Measurements from ENCODE around the gene NID2. TPM values are rescaled to one million over a fixed set of nuclear protein-coding genes. Genes with fewer than 3 reads are reported as not detected.

The NID2 gene
- total RNA-seq, 1 donor from 2014 or later: 35.2 TPM

- no peaks in the 10 kb centered on the region for H3K27me3 ChIP-seq (ENCODE audit: low read depth)
- intact Hi-C loops (cut with micrococcal nuclease): no loop called here
- H3K4me1 ChIP-seq: peaks cover 80% of the 10 kb centered on the region
- peak overlapping the region; percentile 86 for H3K27ac ChIP-seq (replicated peaks)
- TF ChIP-seq CTCF (IDR thresholded peaks at IDR 0.05; ENCODE audit: borderline replicate concordance): no peak
- no peak for DNase-seq
- peaks cover 25% of the 10 kb centered on the region for H3K36me3 ChIP-seq
- peak overlapping the region; percentile 40 for H3K4me3 ChIP-seq
- H3K9me3 ChIP-seq (replicated peaks): no peaks in the 10 kb centered on the region
Measured at GRCh38 chr14:52053044-52053443, 15.8 kb downstream of the NID2 start.

DNA sequence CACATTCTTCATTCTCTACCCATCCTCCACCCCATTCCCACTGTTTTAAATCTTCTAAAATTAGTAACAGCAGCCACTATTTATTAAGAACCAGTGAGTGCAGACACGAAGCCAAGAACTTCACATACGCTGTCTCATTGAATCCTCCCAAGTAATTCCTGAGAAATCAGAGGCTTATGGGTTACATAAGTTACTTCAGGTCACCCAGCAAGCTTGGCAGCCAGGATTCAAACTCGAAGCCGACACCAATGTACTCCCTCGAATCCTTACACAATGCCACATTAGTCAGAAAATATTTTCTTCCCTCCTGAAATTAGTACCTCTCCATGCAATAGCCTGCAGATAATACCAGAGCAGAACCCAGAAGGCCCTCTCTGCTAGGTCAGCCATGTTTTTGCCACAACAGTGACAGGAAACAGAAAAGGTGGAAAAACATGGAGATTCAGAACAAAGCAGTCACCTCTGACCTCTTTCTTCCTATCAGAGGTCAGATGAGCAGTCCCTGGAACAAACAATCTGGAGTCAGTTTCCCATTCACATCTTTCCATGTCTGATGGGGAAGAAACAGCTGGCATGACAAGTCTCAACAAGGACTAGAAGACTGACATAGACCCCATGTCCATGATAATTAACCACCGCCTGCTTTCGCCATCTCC is 16.4 kb downstream of the NID2 start:
- H3K27me3 ChIP-seq (ENCODE audit: low read depth): no peaks in the 10 kb centered on the region
- peaks cover 84% of the 10 kb centered on the region for H3K4me1 ChIP-seq
- no peak for TF ChIP-seq CTCF (IDR thresholded peaks at IDR 0.05; ENCODE audit: borderline replicate concordance)
- peak overlapping the region; percentile 40 for H3K4me3 ChIP-seq
- intact Hi-C loops (cut with micrococcal nuclease): no loop called here
- no peaks in the 10 kb centered on the region for H3K9me3 ChIP-seq (replicated peaks)
- DNase-seq: no peak
- peak overlapping the region; percentile 86 for H3K27ac ChIP-seq (replicated peaks)
- peaks cover 20% of the 10 kb centered on the region for H3K36me3 ChIP-seq

DNA sequence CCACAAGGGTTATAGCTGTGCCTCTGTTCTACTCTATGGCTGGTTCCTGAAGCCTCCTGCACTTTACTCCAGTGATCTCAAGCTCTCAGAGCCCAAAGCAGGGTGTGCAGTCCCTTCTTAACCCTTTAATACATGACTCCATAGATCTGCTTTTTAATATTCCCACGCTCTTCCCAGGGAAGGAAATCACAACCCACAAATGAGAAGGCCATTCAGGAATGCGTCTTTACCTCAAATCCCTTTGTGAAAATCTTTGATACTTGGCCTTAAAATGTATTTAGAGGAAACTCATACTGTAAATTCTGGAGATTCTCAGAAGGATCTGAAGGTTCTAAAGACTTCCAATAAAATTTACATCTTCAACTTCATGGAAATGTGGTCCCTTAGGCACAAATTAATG is 17.0 kb downstream of the NID2 start:
- H3K27ac ChIP-seq (replicated peaks): peak overlapping the region; percentile 86
- TF ChIP-seq CTCF (IDR thresholded peaks at IDR 0.05; ENCODE audit: borderline replicate concordance): no peak
- peak overlapping the region; percentile 40 for H3K4me3 ChIP-seq
- no peak for DNase-seq
- H3K27me3 ChIP-seq (ENCODE audit: low read depth): no peaks in the 10 kb centered on the region
- no peaks in the 10 kb centered on the region for H3K9me3 ChIP-seq (replicated peaks)
- H3K36me3 ChIP-seq: peaks cover 15% of the 10 kb centered on the region
- H3K4me1 ChIP-seq: peaks cover 89% of the 10 kb centered on the region
- intact Hi-C loops (cut with micrococcal nuclease): no loop called here

DNA sequence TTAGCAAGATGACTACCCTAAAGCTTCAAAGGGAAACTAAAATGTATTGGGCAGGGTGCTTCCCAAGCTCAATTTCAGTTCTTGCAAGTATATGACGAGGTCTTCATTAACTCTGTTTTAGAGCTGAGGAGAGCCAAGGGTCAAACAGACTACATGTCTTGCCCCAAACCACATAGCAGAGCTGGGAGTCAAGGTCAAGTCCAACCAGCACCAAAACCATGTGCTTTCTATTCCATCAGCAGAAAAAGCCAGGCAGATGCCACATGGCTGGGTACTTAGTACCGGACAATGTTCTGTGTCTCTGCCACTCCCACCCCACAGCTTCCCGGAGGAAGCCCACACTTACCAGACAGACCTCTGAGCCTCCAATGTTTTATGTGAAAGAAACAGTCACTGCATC is 17.6 kb downstream of the NID2 start:
- peaks cover 12% of the 10 kb centered on the region for H3K36me3 ChIP-seq
- peak overlapping the region; percentile 86 for H3K27ac ChIP-seq (replicated peaks)
- H3K27me3 ChIP-seq (ENCODE audit: low read depth): no peaks in the 10 kb centered on the region
- DNase-seq: no peak
- peak overlapping the region; percentile 40 for H3K4me3 ChIP-seq
- intact Hi-C loops (cut with micrococcal nuclease): no loop called here
- peaks cover 96% of the 10 kb centered on the region for H3K4me1 ChIP-seq
- no peak for TF ChIP-seq CTCF (IDR thresholded peaks at IDR 0.05; ENCODE audit: borderline replicate concordance)
- H3K9me3 ChIP-seq (replicated peaks): no peaks in the 10 kb centered on the region

DNA sequence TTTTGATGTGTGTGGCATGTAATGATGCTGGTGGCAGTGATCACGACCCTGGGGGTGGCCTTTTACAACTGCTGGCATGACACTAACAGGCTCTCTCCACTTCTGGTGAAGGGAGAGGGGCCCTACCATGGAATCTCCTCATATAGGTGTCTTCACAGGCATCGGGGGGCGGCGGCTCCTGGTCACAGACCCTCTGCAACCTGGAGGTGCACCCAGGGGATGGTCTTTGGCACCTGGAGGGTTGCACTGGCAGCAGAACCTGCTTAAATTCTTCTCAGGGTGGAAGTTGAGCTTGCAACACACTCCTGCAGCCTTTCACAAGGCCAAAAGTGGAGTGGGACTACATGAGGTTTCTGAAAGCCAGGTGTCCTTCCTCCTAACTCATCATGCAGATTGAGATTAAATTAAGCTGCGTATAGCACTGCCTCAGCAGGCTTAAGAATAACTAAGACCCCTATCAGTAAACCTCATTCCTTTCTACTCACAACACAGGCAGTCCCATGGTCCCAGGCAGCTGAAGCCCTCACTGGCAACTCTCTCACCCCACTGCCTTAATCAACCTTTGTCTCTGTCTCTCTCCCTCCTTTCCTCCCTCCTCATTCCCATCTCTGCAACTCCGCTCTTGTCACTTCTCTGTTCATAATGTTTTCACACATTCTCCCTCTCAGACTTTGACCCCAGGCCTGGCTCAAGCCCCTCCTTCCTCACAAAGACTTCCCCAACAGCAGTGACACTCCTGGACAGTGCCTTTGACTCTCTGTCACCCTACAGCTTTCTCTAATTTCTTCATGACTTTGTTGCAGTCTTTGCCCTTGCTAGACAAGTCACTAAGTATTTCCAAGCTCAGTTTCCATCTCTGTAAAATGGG is 18.9 kb downstream of the NID2 start:
- Histone ChIP-seq H3K36me3 (peaks cover 12% of the 10 kb centered on the region), H3K9me3 (replicated peaks) (no peaks in the 10 kb centered on the region), H3K4me1 (peaks cover 100% of the 10 kb centered on the region), H3K27me3 (ENCODE audit: low read depth) (no peaks in the 10 kb centered on the region), H3K4me3 (no peak overlapping the region), H3K27ac (replicated peaks) (peak overlapping the region; percentile 86)
- DNase-seq: no peak
- intact Hi-C loops (cut with micrococcal nuclease): no loop called here
- TF ChIP-seq CTCF (IDR thresholded peaks at IDR 0.05; ENCODE audit: borderline replicate concordance): no peak
